Loucy (cell line): Measurements from ENCODE around the gene TOX2.

Experiments
- H2AFZ ChIP-seq: fragments of 200-600 bp; sonication (generic); 2 replicates; pipeline ENCODE4 v1.6.0; 2016; ENCODE audit warnings: antibody characterized with exemption, mild to moderate bottlenecking, low read length, moderate library complexity
- H3F3A ChIP-seq: fragments of 200-600 bp; 2 replicates; pipeline ENCODE4 v1.6.0; 2016; ENCODE audit warnings: antibody characterized with exemption, low read depth, mild to moderate bottlenecking
- H3K27me3 ChIP-seq: fragments of 200-600 bp; sonication (generic); 2 replicates; pipeline ENCODE4 v1.6.1; 2014; ENCODE audit warnings: low read length, mild to moderate bottlenecking; ENCODE audit not compliant: insufficient read depth, poor library complexity, severe bottlenecking
- H3K36me3 ChIP-seq: fragments of 200-600 bp; sonication (generic); 2 replicates; pipeline ENCODE4 v1.6.1; 2016; ENCODE audit warnings: low read length; ENCODE audit not compliant: insufficient read depth
- H3K4me1 ChIP-seq: fragments of 200-600 bp; sonication (generic); 2 replicates; pipeline ENCODE4 v1.5.1; 2014; ENCODE audit warnings: low read length, mild to moderate bottlenecking; ENCODE audit not compliant: insufficient read depth, poor library complexity, severe bottlenecking
- H3K4me2 ChIP-seq: fragments of 200-600 bp; sonication (generic); 2 replicates; pipeline ENCODE4 v1.6.0; 2014; ENCODE audit warnings: antibody characterized with exemption, low read length, low read depth, mild to moderate bottlenecking; ENCODE audit not compliant: poor library complexity, severe bottlenecking
- H3K4me3 ChIP-seq: fragments of 200-600 bp; sonication (generic); 2 replicates; pipeline ENCODE4 v1.5.1; 2014; ENCODE audit warnings: low read length, mild to moderate bottlenecking, mixed read lengths; ENCODE audit not compliant: poor library complexity, severe bottlenecking
- H3K79me2 ChIP-seq: fragments of 200-600 bp; sonication (generic); 2 replicates; pipeline ENCODE4 v1.6.1; 2014; ENCODE audit warnings: low read length; ENCODE audit not compliant: insufficient read depth
- H3K9ac ChIP-seq: fragments of 200-600 bp; sonication (generic); 2 replicates; pipeline ENCODE4 v1.6.0; 2014; ENCODE audit warnings: mild to moderate bottlenecking, low read depth, low read length, moderate library complexity; ENCODE audit not compliant: poor library complexity, severe bottlenecking
- H3K9me2 ChIP-seq: fragments of 200-600 bp; sonication (generic); replicated peaks from 2 replicates; pipeline ENCODE4 v1.6.1; 2016; ENCODE audit warnings: low read depth, low read length, mixed read lengths
- H3K9me3 ChIP-seq: fragments of 200-600 bp; sonication (generic); 2 replicates; pipeline ENCODE4 v1.6.1; 2014; ENCODE audit warnings: mild to moderate bottlenecking, antibody characterized with exemption, low read length, low read depth; ENCODE audit not compliant: insufficient read depth
- H4K20me1 ChIP-seq: fragments of 200-600 bp; sonication (generic); 2 replicates; pipeline ENCODE4 v1.6.0; 2014; ENCODE audit warnings: antibody characterized with exemption, low read length, mild to moderate bottlenecking; ENCODE audit not compliant: insufficient read depth, poor library complexity, severe bottlenecking
- CTCF ChIP-seq: fragments of 200-600 bp; sonication (generic); conservative IDR thresholded peaks from 2 replicates; pipeline ENCODE4 v1.5.1; 2014; ENCODE audit warnings: mild to moderate bottlenecking, antibody characterized with exemption, low read length
- EZH2phosphoT487 ChIP-seq: fragments of 200-600 bp; IDR thresholded peaks from 2 replicates; pipeline ENCODE4 v1.6.1; 2018; ENCODE audit warnings: antibody characterized with exemption, mild to moderate bottlenecking, moderate library complexity, borderline replicate concordance

The TOX2 gene

GRCh38 chr20:44112456-44112855 lies 197.8 kb downstream of the TOX2 start:
- H3K9me3 ChIP-seq: no peaks in the 10 kb centered on the region; the same call in 1 of the 2 replicates
- TF ChIP-seq EZH2phosphoT487: no peak
- TF ChIP-seq CTCF: no peak
- H3K9ac ChIP-seq: no peak overlapping the region
- no peak overlapping the region for H3K4me3 ChIP-seq
- H3K36me3 ChIP-seq: no peaks in the 10 kb centered on the region
- H3K27me3 ChIP-seq: no peaks in the 10 kb centered on the region
- no peak overlapping the region for H2AFZ ChIP-seq
- no peaks in the 10 kb centered on the region for H3K79me2 ChIP-seq
- no peaks in the 10 kb centered on the region for H4K20me1 ChIP-seq
- no peak overlapping the region for H3K4me2 ChIP-seq
- H3F3A ChIP-seq: no peaks in the 10 kb centered on the region
- no peaks in the 10 kb centered on the region for H3K4me1 ChIP-seq
- H3K9me2 ChIP-seq: no peaks in the 10 kb centered on the region

GRCh38 chr20:44112889-44113617 lies 198.4 kb downstream of the TOX2 start:
- Histone ChIP-seq H3K36me3 (no peaks in the 10 kb centered on the region), H3K9me3 (no peaks in the 10 kb centered on the region; the same call in 1 of the 2 replicates), H3K27me3 (no peaks in the 10 kb centered on the region), H4K20me1 (no peaks in the 10 kb centered on the region), H3K4me1 (no peaks in the 10 kb centered on the region), H3K9ac (no peak overlapping the region), H3K4me2 (no peak overlapping the region), H3K79me2 (no peaks in the 10 kb centered on the region), H3K4me3 (no peak overlapping the region), H3K9me2 (no peaks in the 10 kb centered on the region), H2AFZ (no peak overlapping the region), H3F3A (no peaks in the 10 kb centered on the region)
- TF ChIP-seq EZH2phosphoT487: no peak
- no peak for TF ChIP-seq CTCF

- no peaks in the 10 kb centered on the region for H3K27me3 ChIP-seq
- H3K9me3 ChIP-seq: no peaks in the 10 kb centered on the region
- no peak overlapping the region for H2AFZ ChIP-seq
- H3K9ac ChIP-seq: no peak overlapping the region
- no peak for TF ChIP-seq CTCF
- H4K20me1 ChIP-seq: no peaks in the 10 kb centered on the region
- H3K36me3 ChIP-seq: no peaks in the 10 kb centered on the region
- no peak overlapping the region for H3K4me2 ChIP-seq
- H3K9me2 ChIP-seq: no peaks in the 10 kb centered on the region
- H3K79me2 ChIP-seq: no peaks in the 10 kb centered on the region
- no peaks in the 10 kb centered on the region for H3K4me1 ChIP-seq
- H3F3A ChIP-seq: no peaks in the 10 kb centered on the region
- H3K4me3 ChIP-seq: no peak overlapping the region
These were observed 199.1 kb downstream of the TOX2 start for GRCh38 chr20:44113618-44114376.
